Panc1 (cell line): ENCODE results near the gene PHLDB2. TPM values are rescaled to one million over a fixed set of nuclear protein-coding genes. Genes with fewer than 3 reads are reported as not detected.

Experiments
- ATAC-seq: fragments of 200-7000 bp; cut with Tn5 transposase; 2 replicates; pipeline ENCODE4 v1.9.1; 2020; ENCODE audit warnings: mild to moderate bottlenecking, moderate library complexity
- BruUV-seq: library from RNA; stranded (reverse); fragments of 400-500 nt; replicated peaks from 2 replicates; lab custom pipeline; 2021; lab: Mats Ljungman, UMichigan
- CTCF ChIA-PET: fragments of 300-600 bp; sonication (Branson Sonifier 250); formaldehyde crosslinking; loops from one replicate; lab custom pipeline; 2022; ENCODE audit warnings: antibody characterized with exemption; lab: Charles Lee
- POLR2A ChIA-PET: fragments of 300-600 bp; sonication (Branson Sonifier 250); formaldehyde crosslinking; loops from one replicate; lab custom pipeline; 2022; ENCODE audit warnings: antibody characterized with exemption; lab: Charles Lee
- DNase-seq: peaks from one replicate; pipeline ENCODE4 v3.0.0-alpha.2; 2010; ENCODE audit warnings: low read depth, low spot score
- H3K27ac ChIP-seq: 2 replicates; pipeline ENCODE4 v1.5.1; 2011; ENCODE audit warnings: mild to moderate bottlenecking, low read length, inconsistent platforms
- H3K27me3 ChIP-seq: fragments of 200-500 bp; sonication (Bioruptor generic); 2 replicates; pipeline ENCODE4 v1.6.0; 2014; ENCODE audit warnings: low read length, inconsistent platforms; ENCODE audit not compliant: control insufficient read depth, insufficient read depth
- H3K36me3 ChIP-seq: fragments of 200-500 bp; sonication (Bioruptor generic); 2 replicates; pipeline ENCODE4 v1.5.1; 2014; ENCODE audit warnings: inconsistent platforms, mild to moderate bottlenecking, low read length, moderate library complexity; ENCODE audit not compliant: control insufficient read depth, insufficient read depth
- H3K4me1 ChIP-seq: 2 replicates; pipeline ENCODE4 v1.5.1; 2011; ENCODE audit warnings: inconsistent platforms, mild to moderate bottlenecking, low read length, moderate library complexity; ENCODE audit not compliant: control insufficient read depth, insufficient read depth
- H3K4me3 ChIP-seq, 2 experiments: 2 replicates each; pipeline ENCODE4 v1.5.1; 2011 to 2012; ENCODE audit warnings: low read depth in 2 of 2, low read length in 2 of 2, mild to moderate bottlenecking in 2 of 2, inconsistent platforms in 1 of 2, moderate library complexity in 1 of 2
- H3K9me3 ChIP-seq: fragments of 200-500 bp; sonication (Bioruptor generic); 2 replicates; pipeline ENCODE4 v1.5.1; 2014; ENCODE audit warnings: low read depth, mild to moderate bottlenecking, inconsistent platforms, low read length, moderate library complexity; ENCODE audit not compliant: control insufficient read depth, insufficient read depth
- CTCF ChIP-seq: fragments of 450-650 bp; IDR thresholded peaks from 2 replicates; pipeline ENCODE4 v1.5.1; 2017; ENCODE audit warnings: mild to moderate bottlenecking
- POLR2AphosphoS5 ChIP-seq: IDR thresholded peaks from 2 replicates; pipeline ENCODE4 v1.6.1; 2012; ENCODE audit warnings: mild to moderate bottlenecking, low read depth, low read length, moderate library complexity
- REST ChIP-seq, 2 experiments: IDR thresholded peaks; 2 replicates each; pipeline ENCODE4 v1.6.1; 2011 to 2012; ENCODE audit warnings: low read depth in 2 of 2, control low read depth in 1 of 2, low read length in 1 of 2, mild to moderate bottlenecking in 1 of 2, moderate library complexity in 1 of 2; ENCODE audit not compliant: insufficient read depth in 1 of 2
- SIN3A ChIP-seq: IDR thresholded peaks from 2 replicates; pipeline ENCODE4 v1.6.1; 2012; ENCODE audit warnings: low read depth, mild to moderate bottlenecking, low read length, moderate library complexity, borderline replicate concordance; ENCODE audit not compliant: insufficient read depth
- TCF7L2 ChIP-seq: IDR thresholded peaks from 2 replicates; pipeline ENCODE4 v1.6.1; 2011; ENCODE audit warnings: mild to moderate bottlenecking, low read depth, low read length, inconsistent platforms
- in situ Hi-C: cut with HindIII; loops from 2 replicates; pipeline ENCODE4 v1.10.0; 2016; ENCODE audit warnings: low sequenced_read_pairs, low pct_unique_long_range_greater_than_20kb
- intact Hi-C: fragments of 100-400 bp; cut with micrococcal nuclease; formaldehyde crosslinking; loops from one replicate; pipeline ENCODE4 v1.10.0; 2022; ENCODE audit not compliant: unreplicated experiment
- total RNA-seq: library from RNA; stranded (reverse); gene quantifications from one replicate; pipeline ENCODE4 v1.2.1, GENCODE V29; 2021; ENCODE audit not compliant: unreplicated experiment

PHLDB2 gene
- total RNA-seq, 1 experiment from 2014 or later = 11.3 TPM

GRCh38 chr3:111975131-111975530, 116.1 kb downstream of the PHLDB2 start:
- Histone ChIP-seq H3K4me1 (peaks cover 7% of the 10 kb centered on the region; the same call in 1 of the 2 replicates), H3K9me3 (no peaks in the 10 kb centered on the region), H3K27ac (no peak overlapping the region), H3K4me3 (no peak overlapping the region), H3K27me3 (peaks cover 13% of the 10 kb centered on the region; the same call in 1 of the 2 replicates), H3K36me3 (peaks cover 12% of the 10 kb centered on the region)
- intact Hi-C loops (no loop called here), in situ Hi-C loops (no loop called here)
- POLR2A ChIA-PET = no interaction called here
- DNase-seq (no peak), ATAC-seq (no peak)
- CTCF ChIA-PET = no interaction called here
- no TSS peak for BruUV-seq
- TF ChIP-seq POLR2AphosphoS5 (no peak), CTCF (no peak), TCF7L2 (no peak), SIN3A (no peak), REST (IDR thresholded peaks at IDR 0.05; ENCODE audit: insufficient read depth in 1 of 2, low read depth in 2 of 2, low read length in 1 of 2) (no peak)

GRCh38 chr3:111976254-111976653, 117.2 kb downstream of the PHLDB2 start:
- BruUV-seq = no TSS peak
- ChIA-PET CTCF (no interaction called here), POLR2A (no interaction called here)
- no peak for ATAC-seq
- Histone ChIP-seq H3K4me3 (no peak overlapping the region), H3K27me3 (peaks cover 13% of the 10 kb centered on the region; the same call in 1 of the 2 replicates), H3K27ac (no peak overlapping the region), H3K9me3 (no peaks in the 10 kb centered on the region), H3K36me3 (peaks cover 12% of the 10 kb centered on the region), H3K4me1 (peaks cover 11% of the 10 kb centered on the region; the same call in 1 of the 2 replicates)
- in situ Hi-C loops (no loop called here), intact Hi-C loops (no loop called here)
- TF ChIP-seq TCF7L2 (no peak), CTCF (no peak), POLR2AphosphoS5 (no peak), SIN3A (no peak), REST (IDR thresholded peaks at IDR 0.05; ENCODE audit: insufficient read depth in 1 of 2, low read depth in 2 of 2, low read length in 1 of 2) (no peak)
- no peak for DNase-seq
